Activated T-helper 1 cell treated with anti-CD3 and anti-CD28 coated beads, Interleukin-12 subunit alpha, Interleukin-12 subunit beta, Interleukin-2, Interleukin-4 antibody, amounts not matched to agents 30 ng/mL and 10 ng/mL and 1 ng/mL, durations not matched to agents 14 hours and 24 hours and 36 hours (primary cell): Measurements from ENCODE around the gene AXIN1. TPM values are rescaled to one million over a fixed set of nuclear protein-coding genes. Genes with fewer than 3 reads are reported as not detected.
"Not testable (repeated sequence)": the region's sequence is repeated elsewhere in the genome, so short reads cannot be mapped to it uniquely, and the experiment has no call there.

Source experiments
- DNase-seq: peaks from one replicate; pipeline ENCODE4 v3.0.0; 2021; ENCODE audit warnings: low spot score
- H3K27ac Mint-ChIP-seq: one replicate; pipeline ENCODE4 v1.8.0; 2021; ENCODE audit warnings: mild to moderate bottlenecking, mixed read lengths
- H3K27me3 Mint-ChIP-seq: one replicate; pipeline ENCODE4 v1.8.0; 2022; ENCODE audit warnings: mild to moderate bottlenecking, moderate library complexity, mixed read lengths; ENCODE audit not compliant: insufficient read depth
- H3K36me3 Mint-ChIP-seq: one replicate; pipeline ENCODE4 v1.8.0; 2021; ENCODE audit warnings: low read depth, mixed read lengths
- H3K4me1 Mint-ChIP-seq: one replicate; pipeline ENCODE4 v1.8.0; 2021; ENCODE audit warnings: low read depth, mixed read lengths
- H3K4me3 Mint-ChIP-seq: one replicate; pipeline ENCODE4 v1.8.0; 2021; ENCODE audit warnings: mild to moderate bottlenecking, moderate library complexity, mixed read lengths
- H3K9me3 Mint-ChIP-seq: one replicate; pipeline ENCODE4 v1.8.0; 2021; ENCODE audit warnings: mixed read lengths
- intact Hi-C: fragments of 100-400 bp; cut with micrococcal nuclease; formaldehyde crosslinking; loops from one replicate; pipeline ENCODE4 v1.15.1; 2024
- total RNA-seq: library from RNA; stranded (reverse); gene quantifications from 2 replicates; pipeline ENCODE4 v1.2.3, GENCODE V29; 2022

AXIN1 gene
- total RNA-seq, 1 donor from 2014 or later = 30.3 TPM

- peaks cover 17% of the 10 kb centered on the region for H3K4me1 Mint-ChIP-seq
- H3K27me3 Mint-ChIP-seq = no peaks in the 10 kb centered on the region
- H3K36me3 Mint-ChIP-seq = peaks cover 5% of the 10 kb centered on the region
- H3K9me3 Mint-ChIP-seq = no peaks in the 10 kb centered on the region
- DNase-seq = no peak
- H3K27ac Mint-ChIP-seq = no peak overlapping the region
- no peak overlapping the region for H3K4me3 Mint-ChIP-seq
- intact Hi-C loops = no loop called here
Observed at GRCh38 chr16:337437-337836, 15.1 kb downstream of the AXIN1 start.

- H3K27ac Mint-ChIP-seq = no peak overlapping the region
- no peaks in the 10 kb centered on the region for H3K27me3 Mint-ChIP-seq
- no peak for DNase-seq
- H3K9me3 Mint-ChIP-seq = no peaks in the 10 kb centered on the region
- H3K4me3 Mint-ChIP-seq = no peak overlapping the region
- no peaks in the 10 kb centered on the region for H3K36me3 Mint-ChIP-seq
- peaks cover 15% of the 10 kb centered on the region for H3K4me1 Mint-ChIP-seq
- intact Hi-C loops = no loop called here
Observed at GRCh38 chr16:336269-336668, 16.3 kb downstream of the AXIN1 start.

- H3K36me3 Mint-ChIP-seq, H3K27ac Mint-ChIP-seq, H3K9me3 Mint-ChIP-seq, H3K4me3 Mint-ChIP-seq, H3K27me3 Mint-ChIP-seq, intact Hi-C loops, DNase-seq: not testable (repeated sequence)
- H3K4me1 Mint-ChIP-seq = peaks cover 24% of the 10 kb centered on the region
Observed at GRCh38 chr16:334861-335632, 17.5 kb downstream of the AXIN1 start.

- H3K4me3 Mint-ChIP-seq, H3K27me3 Mint-ChIP-seq, DNase-seq, intact Hi-C loops, H3K27ac Mint-ChIP-seq, H3K9me3 Mint-ChIP-seq, H3K36me3 Mint-ChIP-seq: not testable (repeated sequence)
- H3K4me1 Mint-ChIP-seq = peaks cover 18% of the 10 kb centered on the region
Observed at GRCh38 chr16:334164-334832, 18.2 kb downstream of the AXIN1 start.

- Mint-ChIP-seq H3K9me3 (no peaks in the 10 kb centered on the region), H3K27ac (no peak overlapping the region), H3K4me1 (peaks cover 18% of the 10 kb centered on the region), H3K27me3 (no peaks in the 10 kb centered on the region), H3K4me3 (no peak overlapping the region), H3K36me3 (no peaks in the 10 kb centered on the region)
- intact Hi-C loops = no loop called here
- DNase-seq = no peak
Observed at GRCh38 chr16:333406-334094, 19.0 kb downstream of the AXIN1 start.

- intact Hi-C loops, H3K27ac Mint-ChIP-seq, H3K36me3 Mint-ChIP-seq, H3K27me3 Mint-ChIP-seq, H3K4me3 Mint-ChIP-seq, H3K9me3 Mint-ChIP-seq, DNase-seq: not testable (repeated sequence)
- H3K4me1 Mint-ChIP-seq = peaks cover 25% of the 10 kb centered on the region
Observed at GRCh38 chr16:331181-331814, 21.2 kb downstream of the AXIN1 start.

- no peak for DNase-seq
- no peak overlapping the region for H3K4me3 Mint-ChIP-seq
- no peaks in the 10 kb centered on the region for H3K9me3 Mint-ChIP-seq
- no peaks in the 10 kb centered on the region for H3K27me3 Mint-ChIP-seq
- no peaks in the 10 kb centered on the region for H3K36me3 Mint-ChIP-seq
- intact Hi-C loops = no loop called here
- no peak overlapping the region for H3K27ac Mint-ChIP-seq
- H3K4me1 Mint-ChIP-seq = peaks cover 26% of the 10 kb centered on the region
Observed at GRCh38 chr16:330741-331140, 21.8 kb downstream of the AXIN1 start.

GRCh38 chr16:325375-326145, 27.0 kb downstream of the AXIN1 start:
- H3K27ac Mint-ChIP-seq = no peak overlapping the region
- DNase-seq = no peak
- intact Hi-C loops = no loop called here
- peak overlapping the region; percentile 56 for H3K4me3 Mint-ChIP-seq
- H3K27me3 Mint-ChIP-seq = peaks cover 2% of the 10 kb centered on the region
- peaks cover 34% of the 10 kb centered on the region for H3K4me1 Mint-ChIP-seq
- no peaks in the 10 kb centered on the region for H3K9me3 Mint-ChIP-seq
- H3K36me3 Mint-ChIP-seq = no peaks in the 10 kb centered on the region

- Mint-ChIP-seq H3K9me3 (no peaks in the 10 kb centered on the region), H3K27me3 (peaks cover 2% of the 10 kb centered on the region), H3K4me1 (peaks cover 36% of the 10 kb centered on the region), H3K4me3 (peak overlapping the region; percentile 56), H3K27ac (no peak overlapping the region), H3K36me3 (peaks cover 2% of the 10 kb centered on the region)
- peak; percentile 62 for DNase-seq
- intact Hi-C loops = no loop called here
Observed at GRCh38 chr16:324451-325334, 27.8 kb downstream of the AXIN1 start.

- Mint-ChIP-seq H3K4me1 (peaks cover 38% of the 10 kb centered on the region), H3K9me3 (no peaks in the 10 kb centered on the region), H3K36me3 (peaks cover 3% of the 10 kb centered on the region), H3K27me3 (peaks cover 3% of the 10 kb centered on the region), H3K4me3 (no peak overlapping the region), H3K27ac (no peak overlapping the region)
- no peak for DNase-seq
- intact Hi-C loops = no loop called here
Observed at GRCh38 chr16:324201-324450, 28.4 kb downstream of the AXIN1 start.

- H3K36me3 Mint-ChIP-seq = peaks cover 8% of the 10 kb centered on the region
- H3K9me3 Mint-ChIP-seq = no peaks in the 10 kb centered on the region
- DNase-seq = no peak
- H3K27me3 Mint-ChIP-seq = peaks cover 4% of the 10 kb centered on the region
- no peak overlapping the region for H3K4me3 Mint-ChIP-seq
- H3K27ac Mint-ChIP-seq = no peak overlapping the region
- H3K4me1 Mint-ChIP-seq = peaks cover 40% of the 10 kb centered on the region
- intact Hi-C loops = no loop called here
Observed at GRCh38 chr16:322476-323143, 29.9 kb downstream of the AXIN1 start.
